Measurements from ENCODE around the gene ARPC4.

Gene ARPC4

DNA sequence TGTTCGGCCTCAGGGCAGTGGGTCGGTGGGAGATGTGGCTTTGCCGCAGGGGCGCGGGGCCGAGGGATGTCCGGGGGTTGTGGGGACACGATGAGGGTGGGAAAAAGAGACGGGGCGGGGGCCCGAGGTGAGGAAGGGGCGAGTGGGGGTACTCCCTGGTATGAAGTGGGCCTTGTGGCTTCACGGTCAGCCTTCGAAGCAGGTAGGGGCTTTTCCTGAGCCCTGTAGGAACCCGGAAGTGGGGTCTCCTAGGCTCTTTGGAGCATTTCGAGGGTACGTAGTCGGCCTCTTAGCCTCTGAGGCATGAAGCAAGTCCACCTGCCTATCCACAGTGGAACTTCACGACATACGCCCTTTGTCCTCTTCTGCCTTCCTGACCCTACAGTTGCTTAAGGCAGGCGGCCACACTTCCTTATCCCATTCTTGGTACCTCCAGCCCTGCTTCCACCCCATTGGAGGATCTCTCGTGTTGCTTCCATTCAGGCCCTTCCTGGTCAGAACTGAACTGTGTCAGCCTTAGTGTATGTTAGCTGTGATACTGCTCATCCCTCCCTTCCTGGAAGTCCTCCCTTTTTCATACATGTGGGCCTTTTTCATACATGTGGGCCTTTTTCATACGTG lies 389 bp downstream of the ARPC4 start:
- TF ChIP-seq GATA3 (IDR thresholded peaks at IDR 0.05; ENCODE audit: low read depth, low read length) (no peak), GATA2 (IDR thresholded peaks at IDR 0.05; ENCODE audit: low read depth, low read length) (0 out of 2 replicates have a peak, but pooled peaks have one; percentile 6)

DNA sequence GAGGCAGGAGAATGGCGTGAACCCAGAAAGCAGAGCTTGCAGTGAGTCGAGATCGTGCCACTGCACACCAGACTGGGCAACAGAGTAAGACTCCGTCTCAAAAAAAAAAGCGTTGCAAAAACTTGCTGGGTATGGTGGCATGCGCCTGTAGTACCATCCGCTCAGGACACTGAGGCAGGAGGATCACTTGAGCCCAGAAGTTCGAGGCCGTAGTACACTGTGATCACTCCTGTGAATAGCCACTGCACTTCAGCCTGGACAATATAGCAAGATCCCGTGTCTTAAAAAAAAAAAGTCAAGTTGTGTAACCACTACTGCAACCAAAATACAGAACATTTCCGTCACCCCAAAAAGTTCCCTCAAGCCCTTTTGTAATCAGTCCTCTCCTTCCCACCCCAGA lies 1.5 kb downstream of the ARPC4 start:
- TF ChIP-seq GATA3 (IDR thresholded peaks at IDR 0.05; ENCODE audit: low read depth, low read length) (no peak), GATA2 (IDR thresholded peaks at IDR 0.05; ENCODE audit: low read depth, low read length) (no peak)

DNA sequence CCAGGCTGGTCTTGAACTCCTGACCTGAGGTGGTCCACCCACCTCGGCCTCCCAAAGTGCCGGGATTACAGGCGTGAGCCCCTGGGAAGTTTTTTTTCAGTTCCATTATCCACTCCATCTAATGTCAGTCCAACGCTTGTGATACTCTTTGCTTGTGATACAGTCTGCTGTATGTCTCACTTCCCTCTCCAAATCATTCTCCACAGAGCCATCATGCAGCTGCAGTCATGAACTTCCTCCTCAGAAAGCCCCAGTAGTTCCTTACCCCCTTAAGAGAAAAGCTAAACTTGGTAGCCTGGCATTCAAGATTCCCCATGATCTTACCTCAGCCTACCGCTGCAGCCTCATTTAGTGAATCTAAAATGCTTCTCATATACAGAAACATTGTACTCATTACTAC lies 2.3 kb downstream of the ARPC4 start:
- TF ChIP-seq GATA3 (IDR thresholded peaks at IDR 0.05; ENCODE audit: low read depth, low read length): no peak
- no peak for TF ChIP-seq GATA2 (IDR thresholded peaks at IDR 0.05; ENCODE audit: low read depth, low read length)

DNA sequence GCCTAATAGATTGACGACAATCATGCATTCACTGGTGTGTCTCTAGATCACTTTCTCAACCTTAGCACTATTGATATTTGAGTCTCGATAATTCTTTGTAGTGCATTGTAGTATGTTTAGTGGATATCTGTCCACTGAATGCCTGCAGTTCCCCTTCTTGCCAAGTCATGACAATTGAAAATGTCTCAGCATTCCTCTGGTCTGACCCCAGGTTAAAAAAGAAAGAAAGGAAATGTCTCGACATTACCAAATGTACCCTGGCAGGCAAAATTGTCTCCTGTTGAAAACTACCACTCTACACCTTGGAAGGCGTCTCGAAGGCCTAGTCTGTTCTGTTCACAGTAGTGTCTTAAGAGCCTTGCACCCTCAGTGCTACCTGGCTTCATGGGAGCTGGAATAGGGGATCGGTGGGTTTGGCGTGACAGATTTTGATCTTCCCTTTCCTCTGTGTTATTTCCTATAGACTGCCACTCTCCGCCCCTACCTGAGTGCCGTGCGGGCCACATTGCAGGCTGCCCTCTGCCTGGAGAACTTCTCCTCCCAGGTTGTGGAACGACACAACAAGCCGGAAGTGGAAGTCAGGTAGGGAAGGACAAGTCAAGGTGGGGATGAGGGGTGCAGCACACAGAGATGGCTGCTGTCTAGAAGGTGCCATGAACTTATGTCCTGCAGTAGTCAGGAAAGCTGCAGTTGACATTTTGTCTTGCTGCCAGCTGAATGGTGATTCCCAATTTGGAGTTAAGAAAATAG lies 4.5 kb downstream of the ARPC4 start:
- no peak for TF ChIP-seq GATA3 (IDR thresholded peaks at IDR 0.05; ENCODE audit: low read depth, low read length)
- TF ChIP-seq GATA2 (IDR thresholded peaks at IDR 0.05; ENCODE audit: low read depth, low read length): no peak

DNA sequence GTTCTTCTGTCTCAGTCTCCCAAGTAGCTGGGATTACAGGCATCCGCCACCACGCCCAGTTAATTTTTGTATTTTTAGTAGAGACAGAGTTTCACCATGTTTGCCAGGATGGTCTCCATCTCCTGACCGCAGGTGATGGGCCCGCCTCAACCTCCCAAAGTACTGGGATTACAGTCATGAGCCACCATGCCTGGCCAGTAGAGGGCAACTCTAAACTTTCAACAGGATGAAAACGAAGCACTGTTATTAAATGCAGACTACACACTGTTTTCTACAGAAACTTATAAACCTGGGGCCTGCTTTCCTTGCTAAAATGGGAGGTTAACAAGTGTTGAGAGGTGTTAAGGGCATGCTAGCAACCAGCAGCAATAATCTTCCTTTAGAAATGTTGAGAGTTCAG lies 7.6 kb downstream of the ARPC4 start:
- TF ChIP-seq GATA3 (IDR thresholded peaks at IDR 0.05; ENCODE audit: low read depth, low read length): no peak
- no peak for TF ChIP-seq GATA2 (IDR thresholded peaks at IDR 0.05; ENCODE audit: low read depth, low read length)

DNA sequence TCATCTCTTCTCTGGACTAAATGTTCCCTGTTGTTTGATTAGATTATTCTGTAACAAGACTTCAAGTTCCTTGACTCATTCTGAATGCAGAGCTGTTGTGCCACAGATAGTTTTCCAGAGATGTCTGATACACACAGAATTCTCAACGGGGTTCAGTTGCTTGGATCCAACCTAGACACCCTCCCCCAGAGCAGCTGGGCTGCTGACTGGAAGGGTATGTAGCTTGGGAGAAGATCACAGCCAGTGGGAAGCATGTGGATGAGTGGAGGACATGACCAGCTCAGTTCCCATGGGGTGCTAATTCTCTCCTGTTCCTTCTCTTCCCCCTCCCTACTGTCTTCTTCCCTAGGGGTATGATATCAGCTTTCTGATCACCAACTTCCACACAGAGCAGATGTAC lies 10.6 kb downstream of the ARPC4 start:
- TF ChIP-seq GATA3 (IDR thresholded peaks at IDR 0.05; ENCODE audit: low read depth, low read length) (no peak), GATA2 (IDR thresholded peaks at IDR 0.05; ENCODE audit: low read depth, low read length) (no peak)

DNA sequence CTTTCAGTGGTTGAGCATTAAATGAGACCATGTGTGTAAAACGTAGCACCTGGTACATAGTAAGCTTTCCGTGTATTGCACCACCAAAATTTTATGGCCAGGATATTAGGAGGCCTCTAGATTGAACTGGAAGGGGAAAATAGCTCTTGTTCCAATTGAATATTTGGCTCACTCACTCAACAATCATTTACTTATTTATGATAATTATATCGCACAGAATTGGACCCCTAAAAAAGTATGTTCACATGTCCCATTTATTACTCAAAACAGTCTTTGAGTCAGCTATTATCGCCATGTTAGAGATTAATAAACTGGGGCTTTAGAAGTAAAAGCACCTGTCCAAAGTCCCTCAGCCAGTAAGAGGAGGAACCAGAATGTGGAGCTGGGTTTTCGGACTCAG lies 12.1 kb downstream of the ARPC4 start:
- TF ChIP-seq GATA2 (IDR thresholded peaks at IDR 0.05; ENCODE audit: low read depth, low read length) (no peak), GATA3 (IDR thresholded peaks at IDR 0.05; ENCODE audit: low read depth, low read length) (no peak)

DNA sequence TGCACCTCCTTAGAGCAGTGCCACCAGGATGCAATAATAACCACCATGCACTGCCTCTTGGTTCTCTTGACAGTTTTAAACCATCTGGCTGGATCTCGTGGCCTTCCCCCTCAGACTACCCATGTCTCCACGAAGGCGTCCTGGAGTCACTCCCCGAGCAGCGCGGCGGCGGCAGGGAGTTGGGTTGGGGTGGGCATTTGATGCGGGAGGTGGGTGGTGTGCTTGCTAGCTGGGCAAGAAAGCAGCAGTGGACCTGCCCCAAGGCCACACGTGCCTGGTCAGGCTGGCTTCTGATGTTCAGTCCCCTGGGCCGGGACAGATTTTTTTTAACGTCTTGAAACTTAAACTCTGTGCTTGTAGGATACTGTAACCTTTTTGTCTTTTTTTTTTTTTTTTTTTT lies 13.3 kb downstream of the ARPC4 start:
- no peak for TF ChIP-seq GATA3 (IDR thresholded peaks at IDR 0.05; ENCODE audit: low read depth, low read length)
- TF ChIP-seq GATA2 (IDR thresholded peaks at IDR 0.05; ENCODE audit: low read depth, low read length): no peak

DNA sequence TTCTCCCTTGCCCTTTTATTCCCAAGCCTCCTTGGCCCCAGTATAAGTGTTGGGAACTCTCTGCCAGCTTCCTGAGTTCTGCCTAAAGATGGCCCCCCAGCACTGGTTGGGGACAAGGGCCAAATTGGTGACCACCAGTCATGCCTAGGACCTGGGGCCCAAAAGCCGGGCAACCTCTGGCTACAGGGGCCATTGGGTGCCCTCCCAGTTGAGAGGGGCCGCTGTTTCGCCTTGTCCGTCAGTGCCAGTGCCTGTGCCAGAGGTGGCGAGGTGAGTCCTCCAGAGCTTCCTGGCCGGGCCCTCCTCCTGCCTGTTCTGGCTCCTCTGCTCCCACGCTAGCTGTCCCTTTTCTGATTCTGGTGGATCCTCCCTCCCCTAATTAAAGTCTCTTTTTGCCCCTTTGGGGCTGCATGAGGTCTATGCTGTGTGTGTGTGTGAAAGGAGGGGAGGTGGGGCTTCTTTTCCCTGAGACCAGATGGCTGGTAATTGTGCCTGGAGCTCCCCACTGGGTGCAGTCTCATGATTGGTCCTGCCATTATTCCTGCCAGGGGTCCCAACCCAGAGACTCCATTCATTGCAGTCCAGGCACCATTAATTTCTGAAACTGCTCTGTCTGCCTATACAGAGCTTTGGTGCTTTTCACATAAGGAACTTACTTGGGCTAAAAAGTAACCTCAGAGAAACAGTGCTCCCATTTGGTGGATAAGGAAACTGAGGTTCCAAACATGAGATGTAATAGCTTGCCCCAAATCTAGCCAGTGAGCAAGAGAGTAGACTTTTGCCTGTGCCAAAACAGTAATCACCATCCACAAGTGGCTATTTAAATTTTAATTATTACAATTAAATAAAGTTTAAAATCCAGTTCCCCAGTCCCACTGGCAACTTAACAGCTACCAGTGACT lies 14.1 kb downstream of the ARPC4 start:
- TF ChIP-seq GATA3 (IDR thresholded peaks at IDR 0.05; ENCODE audit: low read depth, low read length) (no peak), GATA2 (IDR thresholded peaks at IDR 0.05; ENCODE audit: low read depth, low read length) (no peak)

DNA sequence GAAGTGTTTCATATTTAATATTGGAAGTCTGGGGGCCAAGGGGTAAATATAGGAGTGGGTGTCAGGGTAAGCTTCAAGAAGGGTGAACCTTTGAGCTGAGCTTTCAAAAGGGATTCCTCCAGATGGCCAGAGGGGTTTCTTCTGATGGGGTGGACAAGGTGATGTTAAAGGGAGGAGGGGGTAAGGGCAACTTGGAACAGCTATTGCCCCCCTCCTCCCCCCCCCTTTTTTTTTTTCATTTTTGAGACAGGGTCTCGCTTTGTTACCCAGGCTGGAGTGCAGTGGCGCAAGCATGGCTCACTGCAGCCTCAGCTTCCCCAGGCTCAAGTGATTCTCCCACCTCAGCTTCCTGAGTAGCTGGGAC lies 15.1 kb downstream of the ARPC4 start:
- TF ChIP-seq GATA2 (IDR thresholded peaks at IDR 0.05; ENCODE audit: low read depth, low read length) (no peak), GATA3 (IDR thresholded peaks at IDR 0.05; ENCODE audit: low read depth, low read length) (no peak)

DNA sequence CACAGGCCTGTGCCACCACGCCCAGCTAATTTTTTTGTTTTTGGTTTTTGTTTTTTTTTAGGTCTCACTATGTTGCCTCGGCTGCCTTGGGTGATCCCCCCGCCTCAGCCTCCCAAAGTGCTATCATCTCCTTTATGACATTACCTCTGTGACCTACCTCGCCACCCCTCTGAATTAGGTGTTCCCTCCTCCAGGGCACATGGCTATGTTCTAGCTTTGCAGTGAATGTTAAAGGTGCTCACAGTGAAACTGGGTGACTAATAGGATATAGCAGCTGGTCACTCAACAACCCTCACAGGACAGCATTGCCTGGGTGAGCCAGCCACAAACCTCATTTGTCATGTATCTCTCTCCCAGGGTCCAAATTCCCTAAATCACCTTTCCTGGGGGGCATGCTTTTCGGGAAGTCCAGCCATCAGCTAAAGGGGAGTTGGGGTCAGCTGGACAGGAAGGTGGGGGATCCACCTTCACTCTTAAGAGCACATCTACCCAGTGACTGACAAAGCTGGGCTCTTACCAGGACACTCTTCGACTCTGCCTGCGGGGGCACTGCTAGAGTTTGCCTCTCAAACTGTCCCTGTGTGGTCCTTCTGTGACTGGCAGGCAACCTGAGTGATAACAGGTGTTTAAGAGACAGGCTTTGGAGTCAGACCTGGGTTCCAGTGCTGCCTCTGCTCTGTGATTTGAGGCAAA lies 15.6 kb downstream of the ARPC4 start:
- TF ChIP-seq GATA3 (IDR thresholded peaks at IDR 0.05; ENCODE audit: low read depth, low read length) (no peak), GATA2 (IDR thresholded peaks at IDR 0.05; ENCODE audit: low read depth, low read length) (no peak)

DNA sequence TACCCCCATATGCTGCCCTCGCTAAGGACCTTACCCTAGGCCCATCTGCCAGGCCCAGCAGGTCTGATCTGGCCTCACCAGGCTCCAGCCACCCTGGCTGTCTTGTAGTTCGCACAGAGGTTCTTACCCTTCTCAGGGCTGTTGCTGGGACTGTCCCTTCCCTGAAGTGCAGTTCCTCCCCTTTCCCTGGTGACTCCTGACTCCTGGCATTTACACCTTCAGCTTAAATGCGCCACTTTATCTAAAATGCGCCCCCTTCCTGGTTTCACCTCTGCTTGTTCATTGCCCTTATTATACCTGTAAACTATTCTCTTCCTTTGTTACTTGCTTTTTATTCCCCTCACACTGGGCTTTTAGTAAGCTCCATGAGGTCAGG lies 16.3 kb downstream of the ARPC4 start:
- TF ChIP-seq GATA3 (IDR thresholded peaks at IDR 0.05; ENCODE audit: low read depth, low read length) (no peak), GATA2 (IDR thresholded peaks at IDR 0.05; ENCODE audit: low read depth, low read length) (no peak)

DNA sequence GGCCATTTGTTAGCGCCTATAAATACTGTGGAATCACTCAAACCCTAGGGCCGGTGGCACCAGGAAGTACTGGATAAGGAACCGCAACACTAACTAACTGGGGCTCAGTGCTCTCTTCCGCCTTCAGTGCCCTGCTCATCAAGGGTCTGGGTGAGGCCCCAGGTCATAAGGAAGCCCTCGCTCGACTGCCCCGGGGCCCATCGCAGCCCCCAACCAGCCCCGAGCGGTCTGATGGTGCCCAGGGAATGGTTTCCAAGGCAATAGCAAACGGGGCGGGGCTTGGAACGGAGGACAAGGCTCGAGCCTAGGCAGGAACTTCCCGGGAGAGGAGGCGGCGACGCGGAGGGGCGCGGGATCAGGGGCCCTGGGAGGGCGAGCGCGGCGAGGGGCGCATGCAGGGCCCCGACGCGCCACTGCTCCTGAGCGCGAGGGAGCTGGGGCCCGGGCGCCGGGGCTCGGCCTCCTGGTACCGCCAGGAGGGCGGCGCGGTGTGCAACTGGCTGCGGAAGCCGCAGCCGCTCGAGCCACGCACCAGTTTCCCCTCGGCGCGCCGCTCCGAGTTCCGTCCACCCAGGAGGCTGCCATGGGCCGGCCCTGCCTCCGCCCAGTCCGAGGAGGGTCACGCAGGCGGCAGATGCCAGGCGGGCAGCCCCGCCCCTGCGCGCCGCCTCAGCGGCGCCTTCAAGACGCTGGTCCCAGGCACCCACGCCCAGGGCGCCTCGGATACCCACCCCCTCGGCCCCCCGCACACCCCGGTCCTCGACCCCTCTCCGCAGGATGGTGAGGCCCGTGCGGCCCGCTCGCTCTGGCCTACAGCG lies 16.9 kb downstream of the ARPC4 start, which contains the start of gene TTLL3:
TSS of gene TTLL3 (plus strand) at position 648 of the 818 bp plus-strand sequence. CDS start 400 bp downstream, outside the sequence.
- TF ChIP-seq GATA3 (IDR thresholded peaks at IDR 0.05; ENCODE audit: low read depth, low read length): no peak
- TF ChIP-seq GATA2 (IDR thresholded peaks at IDR 0.05; ENCODE audit: low read depth, low read length): no peak

Data from SH-SY5Y (cell line).